ENCODE measurements around the gene COL4A5.

COL4A5 gene

DNA sequence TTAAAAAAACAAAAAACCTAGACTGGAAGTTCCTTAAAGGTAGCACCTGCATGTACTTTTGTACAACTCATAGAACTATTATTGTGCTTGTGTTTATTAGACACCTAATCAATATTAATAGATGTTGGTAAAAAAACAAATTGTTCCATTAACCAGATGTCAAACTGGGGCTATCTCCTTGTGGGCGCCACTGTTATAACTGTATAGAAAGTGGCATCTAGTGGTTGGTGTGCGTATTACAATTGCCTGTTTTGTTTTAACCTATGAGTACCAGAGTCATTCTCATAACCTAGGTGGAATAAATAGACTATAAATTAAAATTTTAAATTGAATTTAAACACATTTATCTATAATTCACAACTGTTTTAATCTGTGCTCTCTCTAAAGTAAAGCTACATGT is 97.4 kb downstream of the COL4A5 start:
- no peak for TF ChIP-seq TAF1 (IDR thresholded peaks at IDR 0.05; ENCODE audit: borderline replicate concordance, insufficient read depth, low read length)
- TF ChIP-seq SIN3A (IDR thresholded peaks at IDR 0.05; ENCODE audit: borderline replicate concordance, insufficient read depth, low read length), result no peak
- TF ChIP-seq, protein P1, sequence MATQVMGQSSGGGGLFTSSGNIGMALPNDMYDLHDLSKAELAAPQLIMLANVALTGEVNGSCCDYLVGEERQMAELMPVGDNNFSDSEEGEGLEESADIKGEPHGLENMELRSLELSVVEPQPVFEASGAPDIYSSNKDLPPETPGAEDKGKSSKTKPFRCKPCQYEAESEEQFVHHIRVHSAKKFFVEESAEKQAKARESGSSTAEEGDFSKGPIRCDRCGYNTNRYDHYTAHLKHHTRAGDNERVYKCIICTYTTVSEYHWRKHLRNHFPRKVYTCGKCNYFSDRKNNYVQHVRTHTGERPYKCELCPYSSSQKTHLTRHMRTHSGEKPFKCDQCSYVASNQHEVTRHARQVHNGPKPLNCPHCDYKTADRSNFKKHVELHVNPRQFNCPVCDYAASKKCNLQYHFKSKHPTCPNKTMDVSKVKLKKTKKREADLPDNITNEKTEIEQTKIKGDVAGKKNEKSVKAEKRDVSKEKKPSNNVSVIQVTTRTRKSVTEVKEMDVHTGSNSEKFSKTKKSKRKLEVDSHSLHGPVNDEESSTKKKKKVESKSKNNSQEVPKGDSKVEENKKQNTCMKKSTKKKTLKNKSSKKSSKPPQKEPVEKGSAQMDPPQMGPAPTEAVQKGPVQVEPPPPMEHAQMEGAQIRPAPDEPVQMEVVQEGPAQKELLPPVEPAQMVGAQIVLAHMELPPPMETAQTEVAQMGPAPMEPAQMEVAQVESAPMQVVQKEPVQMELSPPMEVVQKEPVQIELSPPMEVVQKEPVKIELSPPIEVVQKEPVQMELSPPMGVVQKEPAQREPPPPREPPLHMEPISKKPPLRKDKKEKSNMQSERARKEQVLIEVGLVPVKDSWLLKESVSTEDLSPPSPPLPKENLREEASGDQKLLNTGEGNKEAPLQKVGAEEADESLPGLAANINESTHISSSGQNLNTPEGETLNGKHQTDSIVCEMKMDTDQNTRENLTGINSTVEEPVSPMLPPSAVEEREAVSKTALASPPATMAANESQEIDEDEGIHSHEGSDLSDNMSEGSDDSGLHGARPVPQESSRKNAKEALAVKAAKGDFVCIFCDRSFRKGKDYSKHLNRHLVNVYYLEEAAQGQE (IDR thresholded peaks at IDR 0.05; ENCODE audit: insufficient read depth in 1 of 2, low read depth in 2 of 2, low read length in 2 of 2), result no peak
- no peak for TF ChIP-seq POLR2AphosphoS5 (IDR thresholded peaks at IDR 0.05; ENCODE audit: low read depth, low read length)
- TF ChIP-seq FOXP2 (optimal IDR thresholded peaks at IDR 0.05; ENCODE audit: borderline replicate concordance, extremely low read depth, extremely low read length, insufficient read depth), result no peak

DNA sequence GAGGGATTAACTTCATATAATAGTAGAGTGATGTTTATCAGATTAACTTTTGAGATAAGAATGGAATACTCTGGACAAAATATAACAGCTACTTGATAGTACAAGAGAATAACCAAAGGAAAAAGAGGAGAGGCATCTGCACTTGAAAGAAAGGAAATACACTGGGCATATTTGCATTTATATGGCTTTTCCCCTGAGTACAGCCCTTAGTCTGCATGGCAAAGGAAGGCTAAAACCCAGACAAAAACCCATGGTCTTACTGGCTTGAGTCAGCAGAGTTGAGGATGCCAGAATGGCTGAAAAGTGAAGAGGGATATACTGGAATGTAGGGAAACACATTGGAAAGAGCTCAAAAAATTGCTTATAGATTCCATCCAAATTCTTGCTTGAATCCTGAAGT is 101.6 kb downstream of the COL4A5 start:
- TF ChIP-seq SIN3A (IDR thresholded peaks at IDR 0.05; ENCODE audit: borderline replicate concordance, insufficient read depth, low read length), result no peak
- TF ChIP-seq, protein P1 (IDR thresholded peaks at IDR 0.05; ENCODE audit: insufficient read depth in 1 of 2, low read depth in 2 of 2, low read length in 2 of 2), result no peak
- TF ChIP-seq FOXP2 (optimal IDR thresholded peaks at IDR 0.05; ENCODE audit: borderline replicate concordance, extremely low read depth, extremely low read length, insufficient read depth), result no peak
- no peak for TF ChIP-seq POLR2AphosphoS5 (IDR thresholded peaks at IDR 0.05; ENCODE audit: low read depth, low read length)
- TF ChIP-seq TAF1 (IDR thresholded peaks at IDR 0.05; ENCODE audit: borderline replicate concordance, insufficient read depth, low read length), result no peak

DNA sequence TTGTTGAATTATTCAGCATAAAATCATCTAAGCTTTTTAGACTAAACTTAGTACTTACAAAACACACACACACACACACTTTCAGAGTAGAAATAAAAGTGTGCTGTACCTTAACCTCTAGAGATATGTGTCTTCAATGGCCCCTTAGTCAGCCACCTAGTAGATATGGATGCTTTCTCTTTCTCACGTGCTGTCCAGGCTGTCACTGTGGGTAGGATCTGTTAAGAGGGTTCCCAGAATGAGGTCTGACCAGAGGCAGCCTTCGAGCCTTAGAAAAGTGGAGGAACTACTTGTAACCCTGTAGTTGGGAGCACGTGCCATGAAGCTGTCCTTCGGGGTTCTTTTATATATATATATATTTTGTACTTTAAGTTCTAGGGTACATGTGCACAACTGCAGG is 117.9 kb downstream of the COL4A5 start:
- no peak for TF ChIP-seq POLR2AphosphoS5 (IDR thresholded peaks at IDR 0.05; ENCODE audit: low read depth, low read length)
- TF ChIP-seq, protein P1 (IDR thresholded peaks at IDR 0.05; ENCODE audit: insufficient read depth in 1 of 2, low read depth in 2 of 2, low read length in 2 of 2), result no peak
- TF ChIP-seq SIN3A (IDR thresholded peaks at IDR 0.05; ENCODE audit: borderline replicate concordance, insufficient read depth, low read length), result no peak
- no peak for TF ChIP-seq TAF1 (IDR thresholded peaks at IDR 0.05; ENCODE audit: borderline replicate concordance, insufficient read depth, low read length)
- TF ChIP-seq FOXP2 (optimal IDR thresholded peaks at IDR 0.05; ENCODE audit: borderline replicate concordance, extremely low read depth, extremely low read length, insufficient read depth), result no peak

DNA sequence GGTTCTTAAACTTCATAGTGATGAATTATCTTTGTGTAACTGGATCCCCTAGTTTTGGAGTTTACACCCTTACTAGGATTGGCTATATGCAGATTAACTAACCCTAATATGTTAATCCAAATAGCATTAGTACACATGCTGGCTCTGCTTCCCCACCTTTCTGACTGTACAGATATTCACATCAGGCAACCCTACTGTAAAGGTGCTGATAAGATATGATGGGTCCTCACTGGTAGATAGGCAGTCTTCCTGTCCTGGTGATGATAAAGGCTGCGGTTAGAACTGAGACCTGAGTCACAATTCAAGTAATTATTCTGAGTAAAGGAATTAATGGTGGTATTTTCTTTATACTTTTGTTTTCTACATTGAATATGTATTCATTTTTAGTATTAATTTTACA is 118.6 kb downstream of the COL4A5 start:
- TF ChIP-seq, protein P1 (IDR thresholded peaks at IDR 0.05; ENCODE audit: insufficient read depth in 1 of 2, low read depth in 2 of 2, low read length in 2 of 2), result no peak
- TF ChIP-seq FOXP2 (optimal IDR thresholded peaks at IDR 0.05; ENCODE audit: borderline replicate concordance, extremely low read depth, extremely low read length, insufficient read depth) (no peak), POLR2AphosphoS5 (IDR thresholded peaks at IDR 0.05; ENCODE audit: low read depth, low read length) (no peak), TAF1 (IDR thresholded peaks at IDR 0.05; ENCODE audit: borderline replicate concordance, insufficient read depth, low read length) (no peak), SIN3A (IDR thresholded peaks at IDR 0.05; ENCODE audit: borderline replicate concordance, insufficient read depth, low read length) (no peak)

DNA sequence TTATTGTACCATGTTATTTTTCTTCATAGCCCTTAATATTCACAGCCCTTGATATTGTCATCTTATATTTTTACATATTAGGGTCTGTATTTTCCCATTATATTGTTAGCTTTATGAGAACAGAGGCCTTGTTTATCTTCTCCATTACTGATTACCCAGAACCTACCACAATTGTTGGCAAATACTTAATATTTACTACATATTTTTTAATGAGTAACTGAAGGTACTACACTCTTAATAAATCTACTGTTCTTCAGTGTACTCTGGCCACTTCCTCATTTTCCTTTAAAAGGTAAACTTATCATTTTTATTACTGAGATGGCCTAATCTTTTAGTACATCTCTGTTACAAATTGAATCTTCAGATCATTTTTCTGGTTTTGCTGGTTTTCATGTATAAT is 133.5 kb downstream of the COL4A5 start:
- TF ChIP-seq POLR2AphosphoS5 (IDR thresholded peaks at IDR 0.05; ENCODE audit: low read depth, low read length), result no peak
- TF ChIP-seq, protein P1 (IDR thresholded peaks at IDR 0.05; ENCODE audit: insufficient read depth in 1 of 2, low read depth in 2 of 2, low read length in 2 of 2), result no peak
- TF ChIP-seq SIN3A (IDR thresholded peaks at IDR 0.05; ENCODE audit: borderline replicate concordance, insufficient read depth, low read length), result no peak
- TF ChIP-seq FOXP2 (optimal IDR thresholded peaks at IDR 0.05; ENCODE audit: borderline replicate concordance, extremely low read depth, extremely low read length, insufficient read depth), result no peak
- TF ChIP-seq TAF1 (IDR thresholded peaks at IDR 0.05; ENCODE audit: borderline replicate concordance, insufficient read depth, low read length), result no peak
